ENCODE data around the gene MRPS18A. TPM values are rescaled to one million over a fixed set of nuclear protein-coding genes. Genes with fewer than 3 reads are reported as not detected.

MRPS18A gene
- total and polyA plus RNA-seq, 9 of the 15 experiments (the other 6 are each of a cell fraction or from before 2014, with no cell fraction given): 87.5 to 243 (median 125) TPM

DNA sequence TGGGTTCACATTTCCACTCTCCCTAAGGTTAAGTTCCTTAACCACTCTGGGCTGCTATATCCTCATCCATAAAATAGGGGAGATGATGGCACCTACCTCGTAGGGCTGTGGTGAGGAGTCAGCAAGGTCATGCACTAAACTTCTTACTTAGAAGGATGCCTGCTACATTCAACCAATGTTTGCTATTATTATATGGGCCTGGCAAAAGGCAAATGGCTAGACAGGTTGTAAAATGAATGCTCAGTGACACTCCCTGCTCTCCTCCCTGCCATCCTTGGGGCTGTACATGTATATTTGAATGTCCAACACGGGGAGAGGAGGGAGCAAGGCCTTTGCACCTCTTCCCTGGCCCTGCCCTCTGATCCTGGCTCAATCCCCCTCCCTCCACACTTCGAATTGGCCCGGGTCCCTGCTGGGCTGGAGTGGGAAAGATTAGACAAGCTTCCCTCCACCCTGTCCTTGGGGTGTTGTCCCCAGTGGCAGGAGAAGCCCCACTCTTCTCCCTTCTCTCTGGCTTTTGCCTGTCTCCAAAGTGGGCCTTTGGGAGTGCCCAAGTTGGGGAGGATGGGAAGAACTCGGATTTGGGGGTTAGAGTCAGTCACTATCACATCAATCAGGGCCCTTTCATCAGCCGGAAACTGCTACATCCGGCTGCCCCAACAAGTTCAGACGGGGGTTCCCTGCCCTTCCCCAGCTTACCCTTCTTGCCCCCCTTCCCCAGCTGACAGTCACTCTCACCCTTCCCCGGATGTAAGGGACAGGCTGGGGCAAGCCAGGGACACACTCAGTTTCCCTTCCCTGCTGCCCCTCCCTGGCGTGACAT, 46.1 kb upstream of the MRPS18A start:
- H3K9ac ChIP-seq (ENCODE audit: insufficient read depth in 1 of 2, low read depth in 2 of 2, low read length in 2 of 2): peak overlapping the region in 1 of 2 experiments; percentile 68; a peak in 1 of 4 replicates
- in situ Hi-C loops (cut with MboI): no loop called here
- TF ChIP-seq DMBX1 (CRISPR knock-in tag; IDR thresholded peaks at IDR 0.05; ENCODE audit: borderline replicate concordance) (peak; percentile 79), REST (IDR thresholded peaks at IDR 0.05; ENCODE audit: borderline replicate concordance) (no peak), REST (CRISPR knock-in tag; IDR thresholded peaks at IDR 0.05; ENCODE audit: low read depth) (0 out of 2 replicates have a peak, but pooled peaks have one; percentile 30), GTF2E2 (tag; IDR thresholded peaks at IDR 0.05) (no peak), ZNF561 (CRISPR knock-in tag; conservative IDR thresholded peaks at IDR 0.05) (no peak), HMBOX1 (IDR thresholded peaks at IDR 0.05) (no peak), ZNF445 (CRISPR knock-in tag; IDR thresholded peaks at IDR 0.05; ENCODE audit: low read depth) (no peak), CREM (IDR thresholded peaks at IDR 0.05; ENCODE audit: low read depth) (no peak), TEAD2 (tag; IDR thresholded peaks at IDR 0.05) (no peak), HMG20A (CRISPR knock-in tag; conservative IDR thresholded peaks at IDR 0.05) (no peak)
- TF ChIP-seq, protein P1, sequence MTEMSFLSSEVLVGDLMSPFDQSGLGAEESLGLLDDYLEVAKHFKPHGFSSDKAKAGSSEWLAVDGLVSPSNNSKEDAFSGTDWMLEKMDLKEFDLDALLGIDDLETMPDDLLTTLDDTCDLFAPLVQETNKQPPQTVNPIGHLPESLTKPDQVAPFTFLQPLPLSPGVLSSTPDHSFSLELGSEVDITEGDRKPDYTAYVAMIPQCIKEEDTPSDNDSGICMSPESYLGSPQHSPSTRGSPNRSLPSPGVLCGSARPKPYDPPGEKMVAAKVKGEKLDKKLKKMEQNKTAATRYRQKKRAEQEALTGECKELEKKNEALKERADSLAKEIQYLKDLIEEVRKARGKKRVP (CRISPR knock-in tag; IDR thresholded peaks at IDR 0.05): peak; percentile 54; the same call in 1 of the 2 replicates

More for the DNA sequence above, 46.1 kb upstream of the MRPS18A start:
- DNase-seq (ENCODE audit: extremely low read depth in 1 of 4, low spot score in 3 of 4) (no peak), FAIRE-seq (peak; percentile 23), ATAC-seq (peak; percentile 62)
- WGBS (ENCODE audit: insufficient coverage, low coverage, missing lambda C conversion rate): 8% methylated on average over 9 of the region's 10 CpGs
- CTCF ChIA-PET (ENCODE audit: low intra/inter-chr PET ratio): no interaction called here
- no peaks in the 10 kb centered on the region for H3K79me2 ChIP-seq (ENCODE audit: control insufficient read depth, insufficient read depth, low read length)
- POLR2A ChIA-PET: interaction anchor here (0.6 to 1.7 kb wide), 6 partner anchors 9 to 384 kb away, joined by 3 to 5 read pairs (median 4); no protein-coding TSS in a partner anchor
- intact Hi-C loops (cut with micrococcal nuclease): no loop called here
- H3K4me2 ChIP-seq (ENCODE audit: insufficient read depth, low read length): no peak overlapping the region; the same call in 1 of the 2 replicates
- H3K4me1 ChIP-seq (replicated peaks in 1 of 2; ENCODE audit: control insufficient read depth in 2 of 2, insufficient read depth in 2 of 2, low read length in 2 of 2): peaks cover 22 to 26% of the 10 kb centered on the region in 2 experiments
- H4K20me1 ChIP-seq (replicated peaks; ENCODE audit: control insufficient read depth, insufficient read depth, low read length): no peaks in the 10 kb centered on the region
- no TSS peak for BruUV-seq (replicated peaks)
- peak overlapping the region; percentile 14; the same call in 1 of the 3 replicates for H3K27ac ChIP-seq (ENCODE audit: extremely low read depth, low read depth, low read length)
- H3K9me1 ChIP-seq (ENCODE audit: control insufficient read depth, insufficient read depth, low read length): no peaks in the 10 kb centered on the region
- H3K36me3 ChIP-seq (ENCODE audit: control insufficient read depth, insufficient read depth, low read length): no peaks in the 10 kb centered on the region
- no peak overlapping the region for H3K4me3 ChIP-seq
- H2AFZ ChIP-seq (ENCODE audit: low read depth, low read length): peak overlapping the region; percentile 78
- no peaks in the 10 kb centered on the region; a peak in 1 of 5 replicates for H3K27me3 ChIP-seq (ENCODE audit: control insufficient read depth in 2 of 2, insufficient read depth in 2 of 2, low read length in 2 of 2)
- H3K9me3 ChIP-seq (replicated peaks; ENCODE audit: control insufficient read depth, insufficient read depth, low read depth, low read length): no peaks in the 10 kb centered on the region; the same call in none of the 2 replicates
